Sigmoid colon (tissue), 7 donors: ENCODE data around the gene B4GALNT2. TPM values are rescaled to one million over a fixed set of nuclear protein-coding genes. Genes with fewer than 3 reads are reported as not detected.
"Not testable (repeated sequence)": the region's sequence is repeated elsewhere in the genome, so short reads cannot be mapped to it uniquely, and the experiment has no call there.

ENCODE experiments used
- DNase-seq: peaks from one replicate; pipeline ENCODE4 v3.0.0-alpha.2; 2019
- H3K27ac ChIP-seq, 4 donors: fragments of 200-600 bp; sonication (generic); one replicate each; pipeline ENCODE4 v1.5.1; 2016 to 2019; ENCODE audit warnings: mild to moderate bottlenecking in 1 of 4
- H3K27me3 ChIP-seq, 3 donors: fragments of 200-600 bp; sonication (generic); one replicate each; pipeline ENCODE4 v1.5.1; 2019; ENCODE audit warnings: mild to moderate bottlenecking in 1 of 3
- H3K36me3 ChIP-seq, 4 donors: fragments of 200-600 bp; sonication (generic); one replicate each; pipeline ENCODE4 v1.5.1; 2016 to 2019
- H3K4me1 ChIP-seq, 4 donors: fragments of 200-600 bp; sonication (generic); one replicate each; pipeline ENCODE4 v1.5.1; 2017 to 2019
- H3K4me3 ChIP-seq, 4 donors: fragments of 200-600 bp; sonication (generic); one replicate each; pipeline ENCODE4 v1.5.1; 2017 to 2019; ENCODE audit warnings: mild to moderate bottlenecking in 2 of 4, moderate library complexity in 1 of 4
- H3K9me3 ChIP-seq, 4 donors: fragments of 200-600 bp in 3 of 4; sonication (generic) in 3 of 4; one replicate each; pipeline versions ENCODE4 v1.5.1 to v1.6.1; 2013 to 2019
- EP300 ChIP-seq, 4 donors: sonication (generic); formaldehyde crosslinking; IDR thresholded peaks; one replicate each; pipeline ENCODE4 v1.6.1; 2017; ENCODE audit warnings: antibody characterized with exemption in 4 of 4
- POLR2A ChIP-seq, 2 donors: fragments of 450-650 bp; IDR thresholded peaks; one replicate each; pipeline ENCODE4 v1.6.1; 2016; ENCODE audit warnings: antibody characterized with exemption in 2 of 2, mild to moderate bottlenecking in 2 of 2, moderate library complexity in 2 of 2
- POLR2AphosphoS5 ChIP-seq, 4 donors: sonication (generic); formaldehyde crosslinking; IDR thresholded peaks; one replicate each; pipeline ENCODE4 v1.6.1; 2017; ENCODE audit warnings: antibody characterized with exemption in 4 of 4
- WGBS, 2 donors: extraction: QIAGEN DNeasy Blood & Tissue Kit; methylation state at CpG; one replicate each; pipeline ENCODE4 v1.1.7; 2013; 5-methylcytosine and 5-hydroxymethylcytosine counted together
- intact Hi-C: fragments of 100-400 bp; cut with DNase I; formaldehyde crosslinking; loops from one replicate; pipeline ENCODE4 v1.15.1; 2023
- polyA plus RNA-seq, 3 donors: library from polyadenylated mRNA; stranded (reverse); fragments of 200-250 nt; gene quantifications; one replicate each; pipeline ENCODE4 v1.2.3, GENCODE V29; 2013
- total RNA-seq, 4 donors: library from RNA; depleted of rRNA; stranded (reverse); fragments of >200 nt; gene quantifications; one replicate each; pipeline ENCODE4 v1.1.0, GENCODE V29; 2016
- TF ChIP-seq, protein P1 (sequence below), 4 experiments: fragments of 450-650 bp in 3 of 4; fragments of 200-600 bp in 1 of 4; IDR thresholded peaks; one replicate each; pipeline ENCODE4 v1.5.1; 2016 to 2019; ENCODE audit warnings: antibody characterized with exemption in 4 of 4, mild to moderate bottlenecking in 3 of 4, moderate library complexity in 2 of 4
- donor health status: healthy with polysubstance abuse.
- donor health status: Bipolar disorder and iron deficiency.
- donor health status: healthy.

The B4GALNT2 gene
- total and polyA plus RNA-seq, 7 donors = 2.4 to 4.1 (median 3.9) TPM; not detected in 4

DNA sequence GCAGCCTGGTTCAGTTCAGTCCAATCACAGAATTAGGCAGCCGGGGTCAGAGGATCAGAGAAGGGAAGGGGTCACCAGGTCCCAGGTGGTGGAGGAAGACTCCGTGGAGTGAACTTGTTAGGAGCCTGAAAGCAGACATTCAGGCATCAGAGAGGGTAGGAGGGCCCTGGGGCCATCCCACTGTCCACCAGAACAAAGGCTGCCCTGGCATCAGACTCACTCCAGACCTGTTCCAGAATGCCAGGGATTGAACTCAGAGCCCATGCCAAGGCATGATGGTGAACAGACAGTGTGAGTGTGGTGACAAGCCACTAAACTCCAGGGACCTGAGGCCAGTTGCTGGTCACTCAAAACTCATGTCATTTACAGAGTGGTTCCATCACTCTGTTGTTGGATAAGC is 37.6 kb downstream of the B4GALNT2 start:
- intact Hi-C loops = no loop called here
- no peaks in the 10 kb centered on the region for H3K36me3 ChIP-seq
- TF ChIP-seq EP300 (IDR thresholded peaks at IDR 0.05) (no peak), POLR2AphosphoS5 (IDR thresholded peaks at IDR 0.05) (no peak), POLR2A (IDR thresholded peaks at IDR 0.05) (no peak)
- TF ChIP-seq, protein P1, sequence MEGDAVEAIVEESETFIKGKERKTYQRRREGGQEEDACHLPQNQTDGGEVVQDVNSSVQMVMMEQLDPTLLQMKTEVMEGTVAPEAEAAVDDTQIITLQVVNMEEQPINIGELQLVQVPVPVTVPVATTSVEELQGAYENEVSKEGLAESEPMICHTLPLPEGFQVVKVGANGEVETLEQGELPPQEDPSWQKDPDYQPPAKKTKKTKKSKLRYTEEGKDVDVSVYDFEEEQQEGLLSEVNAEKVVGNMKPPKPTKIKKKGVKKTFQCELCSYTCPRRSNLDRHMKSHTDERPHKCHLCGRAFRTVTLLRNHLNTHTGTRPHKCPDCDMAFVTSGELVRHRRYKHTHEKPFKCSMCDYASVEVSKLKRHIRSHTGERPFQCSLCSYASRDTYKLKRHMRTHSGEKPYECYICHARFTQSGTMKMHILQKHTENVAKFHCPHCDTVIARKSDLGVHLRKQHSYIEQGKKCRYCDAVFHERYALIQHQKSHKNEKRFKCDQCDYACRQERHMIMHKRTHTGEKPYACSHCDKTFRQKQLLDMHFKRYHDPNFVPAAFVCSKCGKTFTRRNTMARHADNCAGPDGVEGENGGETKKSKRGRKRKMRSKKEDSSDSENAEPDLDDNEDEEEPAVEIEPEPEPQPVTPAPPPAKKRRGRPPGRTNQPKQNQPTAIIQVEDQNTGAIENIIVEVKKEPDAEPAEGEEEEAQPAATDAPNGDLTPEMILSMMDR (IDR thresholded peaks at IDR 0.05) = no peak
- peaks cover 0 to 10% (median 3%) of the 10 kb centered on the region in 4 donors for H3K9me3 ChIP-seq
- H3K4me3 ChIP-seq = no peak overlapping the region
- H3K27ac ChIP-seq = no peak overlapping the region
- H3K4me1 ChIP-seq = no peaks in the 10 kb centered on the region
- 58 to 92% methylated on average over 2 of the region's 2 CpGs for WGBS, 2 donors
- no peak for DNase-seq
- peaks cover 0 to 47% (median 6%) of the 10 kb centered on the region in 3 donors for H3K27me3 ChIP-seq

DNA sequence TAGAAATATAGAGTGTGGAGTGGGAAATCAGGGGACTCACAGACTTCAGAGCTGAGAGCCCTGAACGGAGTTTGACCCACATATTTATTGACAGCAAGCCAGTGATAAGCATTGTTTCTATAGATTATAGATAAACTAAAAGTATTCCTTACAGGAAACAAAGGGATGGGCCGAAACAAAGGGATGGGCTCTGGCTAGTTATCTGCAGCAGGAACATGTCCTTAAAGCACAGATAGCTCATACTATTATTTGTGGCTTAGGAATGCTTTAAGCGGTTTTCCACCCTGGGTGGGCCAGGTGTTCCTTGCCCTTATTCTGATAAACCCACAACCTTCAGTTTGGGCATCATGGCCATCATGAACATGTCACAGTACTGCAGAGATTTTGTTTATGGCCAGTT is 38.1 kb downstream of the B4GALNT2 start:
- Histone ChIP-seq H3K9me3 (peaks cover 4 to 13% (median 8%) of the 10 kb centered on the region in 4 donors), H3K27me3 (peaks cover 0 to 46% (median 6%) of the 10 kb centered on the region in 3 donors)
- intact Hi-C loops, H3K4me3 ChIP-seq, H3K27ac ChIP-seq, H3K4me1 ChIP-seq, DNase-seq, H3K36me3 ChIP-seq: not testable (repeated sequence)
- 88 to 91% methylated on average over 3 of the region's 3 CpGs for WGBS, 2 donors

- DNase-seq, H3K36me3 ChIP-seq, intact Hi-C loops, H3K4me3 ChIP-seq, H3K4me1 ChIP-seq, H3K27me3 ChIP-seq, H3K27ac ChIP-seq: not testable (repeated sequence)
- H3K9me3 ChIP-seq = peaks cover 9 to 23% (median 18%) of the 10 kb centered on the region in 4 donors
- WGBS, 2 donors = 89 to 93% methylated on average over 11 of the region's 11 CpGs
Observed at GRCh38 chr17:49175978-49176377, 43.4 kb downstream of the B4GALNT2 start.

DNA sequence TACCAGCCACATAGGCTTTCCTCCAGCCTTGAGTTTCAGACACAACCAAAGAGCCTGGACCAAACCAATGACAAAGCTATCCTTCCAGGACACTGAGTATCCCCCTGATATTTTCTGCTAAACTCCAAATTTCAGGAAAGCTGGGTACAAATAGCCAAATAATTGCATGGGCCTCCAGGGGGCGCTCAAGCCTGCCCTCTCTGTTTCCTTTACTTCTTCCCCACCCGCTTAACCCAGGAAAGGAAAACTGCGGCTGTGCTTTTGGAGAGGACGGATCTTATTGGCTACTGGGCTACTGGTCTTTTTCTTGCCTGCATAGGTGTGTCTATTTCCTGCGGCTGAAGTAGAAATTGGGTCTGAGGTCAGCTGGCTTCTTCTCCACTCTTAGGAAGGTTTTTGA is 47.7 kb downstream of the B4GALNT2 start:
- H3K4me1 ChIP-seq = no peaks in the 10 kb centered on the region
- no peaks in the 10 kb centered on the region for H3K36me3 ChIP-seq
- H3K4me3 ChIP-seq = no peak overlapping the region
- peaks cover 8 to 19% (median 13%) of the 10 kb centered on the region in 4 donors for H3K9me3 ChIP-seq
- 10 to 11% methylated on average over 5 of the region's 5 CpGs for WGBS, 2 donors
- intact Hi-C loops = loop anchor here (2.0 kb wide), 1 partner anchor 46 kb away; no protein-coding TSS in a partner anchor
- H3K27me3 ChIP-seq = no peaks in the 10 kb centered on the region
- no peak overlapping the region for H3K27ac ChIP-seq
- DNase-seq = peak; percentile 73
- TF ChIP-seq POLR2AphosphoS5 (IDR thresholded peaks at IDR 0.05) = no peak
- TF ChIP-seq POLR2A (IDR thresholded peaks at IDR 0.05) = no peak
- TF ChIP-seq, protein P1 (IDR thresholded peaks at IDR 0.05) = peak; percentile 39 to 65 (median 54)

DNA sequence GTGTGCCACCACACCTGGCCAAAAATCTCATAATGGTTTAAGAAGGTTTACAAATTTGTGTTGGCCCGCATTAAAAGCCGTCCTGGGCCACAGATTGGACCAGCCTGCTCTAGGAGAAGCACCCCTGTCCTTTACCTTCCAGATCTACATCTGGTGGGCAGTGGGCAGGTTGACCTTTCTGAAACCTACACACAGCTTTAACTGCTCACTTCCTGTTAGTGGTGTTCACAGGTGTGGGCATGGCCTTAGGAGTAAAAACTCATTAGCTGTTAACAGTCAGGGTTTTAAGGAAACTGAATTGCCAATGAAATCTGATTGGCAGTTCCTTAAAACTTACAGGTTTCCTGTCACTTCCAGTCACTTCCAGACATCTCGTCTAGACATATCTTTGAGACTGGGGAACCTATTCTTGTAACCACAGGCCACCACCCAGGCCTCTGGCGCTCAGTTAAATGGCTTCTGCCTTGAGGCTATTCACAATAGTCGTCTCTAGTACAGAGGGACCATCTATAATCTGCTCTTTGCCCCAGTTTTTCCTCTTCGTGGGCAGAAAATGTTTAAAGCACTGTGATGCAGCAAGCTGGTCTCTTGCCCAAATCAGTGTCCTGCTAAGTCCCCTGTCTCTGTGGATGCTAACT is 48.5 kb downstream of the B4GALNT2 start:
- intact Hi-C loops = loop anchor here (2.0 kb wide), 1 partner anchor 46 kb away; no protein-coding TSS in a partner anchor

More for the DNA sequence above, 48.5 kb downstream of the B4GALNT2 start:
- Histone ChIP-seq H3K9me3 (peaks cover 0 to 11% (median 5%) of the 10 kb centered on the region in 4 donors), H3K4me1 (no peaks in the 10 kb centered on the region), H3K4me3 (no peak overlapping the region), H3K27ac (no peak overlapping the region), H3K27me3 (no peaks in the 10 kb centered on the region), H3K36me3 (no peaks in the 10 kb centered on the region)
- 82 to 86% methylated on average over 6 of the region's 6 CpGs for WGBS, 2 donors
- TF ChIP-seq POLR2AphosphoS5 (IDR thresholded peaks at IDR 0.05) (no peak), POLR2A (IDR thresholded peaks at IDR 0.05) (no peak), EP300 (IDR thresholded peaks at IDR 0.05) (no peak)
- TF ChIP-seq, protein P1 (IDR thresholded peaks at IDR 0.05) = no peak
- DNase-seq = no peak
